Astrocyte of the cerebellum (primary cell): Measurements from ENCODE around the gene ERBB2.

Experiments
- DNase-seq: peaks from one replicate; pipeline ENCODE4 v3.0.0-alpha.2; 2011; ENCODE audit warnings: low read depth
- H3K4me3 ChIP-seq: 2 replicates; pipeline ENCODE4 v1.5.1; 2011; ENCODE audit warnings: mild to moderate bottlenecking, low read depth, low read length, moderate library complexity
- in situ Hi-C: cut with HindIII; loops from 2 replicates; pipeline ENCODE4 v1.10.0; 2017; ENCODE audit warnings: low sequenced_read_pairs
- TF ChIP-seq, protein P1 (sequence below): IDR thresholded peaks from 2 replicates; pipeline ENCODE4 v1.5.1; 2012; ENCODE audit warnings: low read length, low read depth, moderate library complexity, mild to moderate bottlenecking; ENCODE audit errors: missing control alignments

ERBB2 gene

DNA sequence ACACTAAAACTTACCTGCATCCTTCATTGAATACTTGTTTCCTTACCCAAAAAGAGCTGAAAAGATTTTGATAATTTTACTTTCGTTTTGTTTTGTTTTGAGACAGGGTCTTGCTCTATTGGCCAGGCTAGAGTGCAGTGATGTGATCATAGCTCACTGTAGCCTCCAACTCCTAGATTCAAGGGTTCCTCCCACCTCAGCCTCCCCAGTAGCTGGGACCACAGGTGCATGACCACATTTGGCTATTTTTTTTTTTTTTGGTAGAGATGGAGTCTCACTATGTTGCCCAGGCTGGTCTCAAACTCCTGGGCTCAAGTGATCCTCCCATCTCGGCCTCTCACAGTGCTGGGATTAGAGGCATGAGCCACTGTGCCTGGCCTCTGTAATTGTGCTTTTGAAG is 44.8 kb upstream of the ERBB2 start:
- in situ Hi-C loops, result no loop called here

DNA sequence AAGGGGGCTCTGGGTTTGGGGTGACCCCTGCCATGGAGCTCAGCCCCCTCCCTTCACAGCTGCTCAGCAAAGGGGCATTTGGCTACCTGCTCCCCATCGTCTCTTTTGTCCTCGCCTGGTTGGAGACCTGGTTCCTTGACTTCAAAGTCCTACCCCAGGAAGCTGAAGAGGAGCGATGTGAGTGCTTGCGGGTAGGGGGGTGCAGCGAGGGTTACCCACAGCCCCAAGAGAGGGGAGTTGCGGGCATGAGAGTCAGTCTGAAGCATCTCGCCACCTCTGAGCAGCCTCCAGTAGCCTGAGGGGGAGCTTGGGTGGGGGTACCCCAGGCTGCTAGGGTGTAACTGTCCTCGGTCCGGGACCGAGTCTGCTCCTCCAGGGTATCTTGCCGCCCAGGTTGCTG is 41.5 kb upstream of the ERBB2 start:
- H3K4me3 ChIP-seq, result no peak overlapping the region
- in situ Hi-C loops, result no loop called here
- no peak for DNase-seq
- TF ChIP-seq, protein P1, sequence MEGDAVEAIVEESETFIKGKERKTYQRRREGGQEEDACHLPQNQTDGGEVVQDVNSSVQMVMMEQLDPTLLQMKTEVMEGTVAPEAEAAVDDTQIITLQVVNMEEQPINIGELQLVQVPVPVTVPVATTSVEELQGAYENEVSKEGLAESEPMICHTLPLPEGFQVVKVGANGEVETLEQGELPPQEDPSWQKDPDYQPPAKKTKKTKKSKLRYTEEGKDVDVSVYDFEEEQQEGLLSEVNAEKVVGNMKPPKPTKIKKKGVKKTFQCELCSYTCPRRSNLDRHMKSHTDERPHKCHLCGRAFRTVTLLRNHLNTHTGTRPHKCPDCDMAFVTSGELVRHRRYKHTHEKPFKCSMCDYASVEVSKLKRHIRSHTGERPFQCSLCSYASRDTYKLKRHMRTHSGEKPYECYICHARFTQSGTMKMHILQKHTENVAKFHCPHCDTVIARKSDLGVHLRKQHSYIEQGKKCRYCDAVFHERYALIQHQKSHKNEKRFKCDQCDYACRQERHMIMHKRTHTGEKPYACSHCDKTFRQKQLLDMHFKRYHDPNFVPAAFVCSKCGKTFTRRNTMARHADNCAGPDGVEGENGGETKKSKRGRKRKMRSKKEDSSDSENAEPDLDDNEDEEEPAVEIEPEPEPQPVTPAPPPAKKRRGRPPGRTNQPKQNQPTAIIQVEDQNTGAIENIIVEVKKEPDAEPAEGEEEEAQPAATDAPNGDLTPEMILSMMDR, result no peak

More for the DNA sequence above, 44.8 kb upstream of the ERBB2 start:
- TF ChIP-seq, protein P1, result no peak
- DNase-seq, result no peak
- no peak overlapping the region for H3K4me3 ChIP-seq

DNA sequence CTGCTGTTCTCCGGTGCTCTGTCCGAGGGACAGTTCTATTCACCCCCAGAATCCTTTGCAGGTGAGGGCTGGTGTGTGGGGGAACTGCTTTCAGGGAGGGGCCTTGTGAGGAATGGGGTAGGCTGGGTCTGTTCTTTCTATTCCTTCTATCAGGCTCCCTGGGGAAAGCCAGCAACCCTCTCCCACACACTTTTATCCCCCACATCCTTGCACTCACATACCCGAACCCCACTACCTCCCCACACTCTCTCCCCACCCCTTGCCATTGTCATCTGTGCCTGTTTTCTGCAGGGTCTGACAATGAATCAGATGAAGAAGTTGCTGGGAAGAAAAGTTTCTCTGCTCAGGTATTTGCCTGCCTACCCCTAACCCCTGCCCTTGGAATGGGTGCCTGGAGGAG is 41.1 kb upstream of the ERBB2 start:
- no peak for DNase-seq
- H3K4me3 ChIP-seq, result no peak overlapping the region
- in situ Hi-C loops, result no loop called here
- TF ChIP-seq, protein P1, result no peak

DNA sequence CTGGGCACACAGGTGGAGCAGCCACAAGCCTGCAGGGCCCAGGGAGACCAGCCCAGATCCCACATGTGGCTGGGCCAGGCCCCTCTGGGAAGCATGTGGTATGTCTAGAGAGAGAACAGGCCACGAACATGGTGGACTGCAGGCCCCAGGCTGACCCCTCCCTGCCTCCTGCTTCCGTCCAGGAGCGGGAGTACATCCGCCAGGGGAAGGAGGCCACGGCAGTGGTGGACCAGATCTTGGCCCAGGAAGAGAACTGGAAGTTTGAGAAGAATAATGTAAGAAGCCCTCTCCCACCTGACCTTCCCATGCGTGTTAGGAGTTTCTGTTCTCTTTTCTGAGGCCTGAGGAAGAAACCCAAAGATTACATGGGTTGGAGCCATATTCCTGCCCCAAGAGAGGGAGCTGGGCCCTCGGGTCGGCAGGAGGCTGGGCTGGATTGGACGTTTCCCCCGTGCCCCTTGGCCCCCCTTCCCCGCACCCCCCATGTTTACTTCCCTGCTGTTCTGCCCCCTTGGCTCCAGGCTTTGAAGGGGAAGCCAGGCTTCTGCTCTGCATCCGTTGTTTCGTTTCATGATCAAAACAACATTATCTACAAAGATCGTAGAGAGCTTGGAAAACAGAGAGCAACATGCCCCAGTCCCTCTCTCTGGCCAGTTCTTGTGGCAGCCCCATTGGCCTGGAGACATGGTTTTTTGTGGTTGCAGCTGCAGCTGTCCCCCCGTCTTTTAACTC is 40.4 kb upstream of the ERBB2 start:
- DNase-seq, result no peak
- in situ Hi-C loops, result no loop called here
- H3K4me3 ChIP-seq, result no peak overlapping the region
- TF ChIP-seq, protein P1, result no peak

DNA sequence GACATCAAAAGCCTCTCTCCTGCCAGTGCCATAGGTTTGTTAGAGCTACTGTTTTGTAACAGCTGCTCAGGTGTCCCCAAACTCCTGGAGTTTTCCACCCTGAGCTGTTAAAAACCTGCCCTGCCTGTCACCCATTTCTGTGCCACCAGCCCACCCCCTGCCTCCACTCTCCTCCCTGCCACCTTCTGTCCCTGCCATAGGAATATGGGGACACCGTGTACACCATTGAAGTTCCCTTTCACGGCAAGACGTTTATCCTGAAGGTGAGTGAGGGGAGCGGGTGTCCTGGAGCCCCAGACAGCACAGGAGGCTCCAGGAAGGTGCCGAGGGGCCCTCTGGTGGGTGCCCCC is 39.9 kb upstream of the ERBB2 start:
- DNase-seq, result no peak
- TF ChIP-seq, protein P1, result no peak
- in situ Hi-C loops, result no loop called here
- no peak overlapping the region for H3K4me3 ChIP-seq

DNA sequence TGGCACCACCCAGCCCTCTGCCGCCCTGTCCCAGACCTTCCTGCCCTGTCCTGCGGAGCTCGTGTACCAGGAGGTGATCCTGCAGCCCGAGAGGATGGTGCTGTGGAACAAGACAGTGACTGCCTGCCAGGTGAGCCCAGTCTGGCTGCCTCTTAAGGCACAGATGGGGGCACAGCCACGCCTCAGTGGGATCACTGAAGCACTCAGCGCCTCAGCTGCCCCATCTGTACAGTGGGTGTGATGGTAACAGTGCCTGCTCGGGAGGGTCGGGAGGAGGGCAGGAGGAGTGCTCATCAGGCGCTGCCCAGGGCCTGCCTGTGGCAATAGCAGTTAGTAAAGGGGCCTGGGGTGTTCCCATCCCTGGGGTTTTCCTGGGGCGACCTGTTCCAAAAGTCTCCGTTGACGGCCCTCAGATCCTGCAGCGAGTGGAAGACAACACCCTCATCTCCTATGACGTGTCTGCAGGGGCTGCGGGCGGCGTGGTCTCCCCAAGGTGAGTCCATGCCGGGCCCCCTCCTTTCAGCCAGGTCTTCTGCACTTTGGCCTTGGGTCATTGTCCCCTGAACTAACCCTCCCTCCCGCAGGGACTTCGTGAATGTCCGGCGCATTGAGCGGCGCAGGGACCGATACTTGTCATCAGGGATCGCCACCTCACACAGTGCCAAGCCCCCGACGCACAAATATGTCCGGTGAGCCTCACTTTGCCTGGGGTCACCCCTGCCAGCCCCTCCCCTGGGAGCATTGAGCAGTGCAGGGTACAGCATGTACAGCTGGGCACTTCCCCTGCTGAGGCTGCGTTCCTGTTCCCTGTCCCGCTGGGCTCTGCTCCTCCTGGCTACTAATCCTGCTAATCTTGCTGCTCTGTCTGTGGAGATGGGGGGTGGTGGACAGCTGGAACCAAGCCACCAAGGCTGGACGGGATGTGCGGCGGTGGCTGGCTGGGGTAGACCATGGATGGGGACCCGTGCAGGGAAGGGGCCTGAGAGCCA is 39.2 kb upstream of the ERBB2 start:
- no peak for DNase-seq
- TF ChIP-seq, protein P1, result no peak
- H3K4me3 ChIP-seq, result no peak overlapping the region
- in situ Hi-C loops, result no loop called here
